ENCODE data around the gene CTNNA3.

DNA sequence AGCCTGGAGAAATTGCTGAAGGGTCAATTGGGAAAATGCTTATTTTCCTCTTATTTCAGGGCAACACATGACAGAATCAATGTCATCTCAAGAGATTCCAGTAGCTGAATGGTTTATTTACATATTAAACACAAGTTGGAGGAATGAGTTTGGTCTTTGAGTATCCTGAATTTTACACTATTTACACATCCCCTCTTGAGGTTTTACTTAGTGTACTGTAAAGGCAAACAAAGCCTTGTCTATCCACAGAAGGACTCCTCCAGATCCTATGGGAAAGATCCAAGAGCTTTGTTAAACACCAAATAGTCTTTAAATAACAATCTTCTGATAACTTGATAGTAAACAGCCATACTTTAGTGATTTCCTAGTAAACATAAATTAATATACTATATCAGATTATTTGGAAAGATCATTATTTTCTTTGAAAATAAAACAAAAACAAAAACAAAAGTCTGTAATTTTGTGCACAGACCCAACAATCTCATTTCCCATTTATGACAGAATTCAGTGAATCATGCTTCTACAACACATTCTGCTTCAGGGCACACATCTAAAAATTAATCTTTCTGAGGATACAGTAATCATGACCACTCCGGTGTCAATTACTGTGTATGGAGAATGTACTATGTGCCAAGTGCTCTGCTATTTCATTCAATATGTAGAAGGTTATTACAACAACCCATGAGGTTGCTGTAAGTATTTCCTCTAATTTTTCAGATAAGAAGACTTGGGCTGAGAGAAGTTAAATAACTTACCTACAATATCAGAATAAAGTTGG, 1345.2 kb downstream of the CTNNA3 start:
- TF ChIP-seq, protein P1, sequence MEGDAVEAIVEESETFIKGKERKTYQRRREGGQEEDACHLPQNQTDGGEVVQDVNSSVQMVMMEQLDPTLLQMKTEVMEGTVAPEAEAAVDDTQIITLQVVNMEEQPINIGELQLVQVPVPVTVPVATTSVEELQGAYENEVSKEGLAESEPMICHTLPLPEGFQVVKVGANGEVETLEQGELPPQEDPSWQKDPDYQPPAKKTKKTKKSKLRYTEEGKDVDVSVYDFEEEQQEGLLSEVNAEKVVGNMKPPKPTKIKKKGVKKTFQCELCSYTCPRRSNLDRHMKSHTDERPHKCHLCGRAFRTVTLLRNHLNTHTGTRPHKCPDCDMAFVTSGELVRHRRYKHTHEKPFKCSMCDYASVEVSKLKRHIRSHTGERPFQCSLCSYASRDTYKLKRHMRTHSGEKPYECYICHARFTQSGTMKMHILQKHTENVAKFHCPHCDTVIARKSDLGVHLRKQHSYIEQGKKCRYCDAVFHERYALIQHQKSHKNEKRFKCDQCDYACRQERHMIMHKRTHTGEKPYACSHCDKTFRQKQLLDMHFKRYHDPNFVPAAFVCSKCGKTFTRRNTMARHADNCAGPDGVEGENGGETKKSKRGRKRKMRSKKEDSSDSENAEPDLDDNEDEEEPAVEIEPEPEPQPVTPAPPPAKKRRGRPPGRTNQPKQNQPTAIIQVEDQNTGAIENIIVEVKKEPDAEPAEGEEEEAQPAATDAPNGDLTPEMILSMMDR (IDR thresholded peaks at IDR 0.05; ENCODE audit: extremely low read depth in 1 of 2, insufficient read depth in 1 of 2, low read depth in 1 of 2, low read length in 2 of 2) = no peak
- TF ChIP-seq POLR2A (IDR thresholded peaks at IDR 0.05; ENCODE audit: low read depth, low read length) = no peak
- TF ChIP-seq EZH2 (IDR thresholded peaks at IDR 0.05; ENCODE audit: borderline replicate concordance, low read depth, low read length, severe bottlenecking) = no peak
- TF ChIP-seq MAX (IDR thresholded peaks at IDR 0.05; ENCODE audit: insufficient read depth, insufficient read length) = no peak
- no peak for TF ChIP-seq POLR2AphosphoS5 (IDR thresholded peaks at IDR 0.05; ENCODE audit: insufficient read depth, low read depth, low read length)
- no peak for TF ChIP-seq JUN (IDR thresholded peaks at IDR 0.05; ENCODE audit: borderline replicate concordance, insufficient read depth, insufficient read length, low read depth)
- TF ChIP-seq MYC (IDR thresholded peaks at IDR 0.05; ENCODE audit: low read depth, low read length) = no peak
- no peak for TF ChIP-seq GATA2 (IDR thresholded peaks at IDR 0.05; ENCODE audit: insufficient read depth, insufficient read length, low read depth, low read length)
- TF ChIP-seq FOS (IDR thresholded peaks at IDR 0.05; ENCODE audit: borderline replicate concordance, insufficient read depth, low read length) = no peak
